ENCODE results near the gene MAP7.
"Not testable (repeated sequence)": the region's sequence is repeated elsewhere in the genome, so short reads cannot be mapped to it uniquely, and the experiment has no call there.

MAP7 gene

GRCh38 chr6:136501096-136501495, 49.1 kb downstream of the MAP7 start:
- no peak for DNase-seq

GRCh38 chr6:136500414-136500813, 49.8 kb downstream of the MAP7 start:
- DNase-seq, result no peak

- no peak for DNase-seq
Observed at GRCh38 chr6:136499370-136499769, 50.9 kb downstream of the MAP7 start.

GRCh38 chr6:136496449-136496848, 53.8 kb downstream of the MAP7 start:
- DNase-seq, result not testable (repeated sequence)

- no peak for DNase-seq
Observed at GRCh38 chr6:136494710-136495109, 55.5 kb downstream of the MAP7 start.

GRCh38 chr6:136494059-136494458, 56.2 kb downstream of the MAP7 start:
- no peak for DNase-seq

GRCh38 chr6:136492409-136492808, 57.8 kb downstream of the MAP7 start:
- no peak for DNase-seq

GRCh38 chr6:136491754-136492153, 58.5 kb downstream of the MAP7 start:
- DNase-seq, result no peak

GRCh38 chr6:136491251-136491650, 59.0 kb downstream of the MAP7 start:
- DNase-seq, result no peak

GRCh38 chr6:136489689-136490033, 60.6 kb downstream of the MAP7 start:
- not testable (repeated sequence) for DNase-seq

GRCh38 chr6:136487759-136488425, 62.3 kb downstream of the MAP7 start:
- no peak for DNase-seq

GRCh38 chr6:136486357-136486756, 63.9 kb downstream of the MAP7 start:
- DNase-seq, result no peak

GRCh38 chr6:136483906-136484305, 66.3 kb downstream of the MAP7 start:
- DNase-seq, result no peak

GRCh38 chr6:136483005-136483404, 67.2 kb downstream of the MAP7 start:
- DNase-seq, result not testable (repeated sequence)

GRCh38 chr6:136477548-136477947, 72.7 kb downstream of the MAP7 start:
- no peak for DNase-seq

- DNase-seq, result no peak
Observed at GRCh38 chr6:136475686-136476085, 74.5 kb downstream of the MAP7 start.

GRCh38 chr6:136474241-136474640, 76.0 kb downstream of the MAP7 start:
- no peak for DNase-seq

GRCh38 chr6:136471922-136472321, 78.3 kb downstream of the MAP7 start:
- DNase-seq, result no peak

- no peak for DNase-seq
Observed at GRCh38 chr6:136471372-136471771, 78.8 kb downstream of the MAP7 start.

- no peak for DNase-seq
Observed at GRCh38 chr6:136470044-136470443, 80.2 kb downstream of the MAP7 start.

GRCh38 chr6:136469154-136469553, 81.1 kb downstream of the MAP7 start:
- DNase-seq, result no peak

GRCh38 chr6:136468711-136469110, 81.5 kb downstream of the MAP7 start:
- DNase-seq, result no peak

- no peak for DNase-seq
Observed at GRCh38 chr6:136467186-136467585, 83.0 kb downstream of the MAP7 start.

- DNase-seq, result no peak
Observed at GRCh38 chr6:136466777-136467176, 83.4 kb downstream of the MAP7 start.

GRCh38 chr6:136465766-136466303, 84.4 kb downstream of the MAP7 start:
- no peak for DNase-seq
